ENCODE results near the gene TRIML2.
"Not testable (repeated sequence)": the region's sequence is repeated elsewhere in the genome, so short reads cannot be mapped to it uniquely, and the experiment has no call there.

TRIML2 gene

GRCh38 chr4:188106454-188106853, 2.9 kb downstream of the TRIML2 start:
- DNase-seq, result no peak

GRCh38 chr4:188092824-188093223, 16.6 kb downstream of the TRIML2 start:
- DNase-seq, result no peak

GRCh38 chr4:188086858-188087257, 22.5 kb downstream of the TRIML2 start:
- no peak for DNase-seq

- DNase-seq, result no peak
These were observed 26.6 kb downstream of the TRIML2 start for GRCh38 chr4:188082796-188083195.

- DNase-seq, result no peak
These were observed 31.3 kb downstream of the TRIML2 start for GRCh38 chr4:188078116-188078515.

- no peak for DNase-seq
These were observed 33.2 kb downstream of the TRIML2 start for GRCh38 chr4:188076169-188076568.

GRCh38 chr4:188061083-188061482, 48.3 kb downstream of the TRIML2 start:
- DNase-seq, result no peak

- no peak for DNase-seq
These were observed 56.1 kb downstream of the TRIML2 start for GRCh38 chr4:188053302-188053701.

GRCh38 chr4:188046657-188047056, 62.7 kb downstream of the TRIML2 start:
- DNase-seq, result no peak

GRCh38 chr4:188045461-188045860, 63.9 kb downstream of the TRIML2 start:
- DNase-seq, result not testable (repeated sequence)

GRCh38 chr4:188043154-188043553, 66.2 kb downstream of the TRIML2 start:
- no peak for DNase-seq

- no peak for DNase-seq
These were observed 67.2 kb downstream of the TRIML2 start for GRCh38 chr4:188042191-188042590.

- DNase-seq, result no peak
These were observed 67.7 kb downstream of the TRIML2 start for GRCh38 chr4:188041721-188042120.

Data from T1000 (cell line).